ENCODE results near the gene VPS13C. TPM values are rescaled to one million over a fixed set of nuclear protein-coding genes. Genes with fewer than 3 reads are reported as not detected.

Gene VPS13C
- total RNA-seq, 2 donors from 2014 or later: 28.7 to 47.2 TPM

DNA sequence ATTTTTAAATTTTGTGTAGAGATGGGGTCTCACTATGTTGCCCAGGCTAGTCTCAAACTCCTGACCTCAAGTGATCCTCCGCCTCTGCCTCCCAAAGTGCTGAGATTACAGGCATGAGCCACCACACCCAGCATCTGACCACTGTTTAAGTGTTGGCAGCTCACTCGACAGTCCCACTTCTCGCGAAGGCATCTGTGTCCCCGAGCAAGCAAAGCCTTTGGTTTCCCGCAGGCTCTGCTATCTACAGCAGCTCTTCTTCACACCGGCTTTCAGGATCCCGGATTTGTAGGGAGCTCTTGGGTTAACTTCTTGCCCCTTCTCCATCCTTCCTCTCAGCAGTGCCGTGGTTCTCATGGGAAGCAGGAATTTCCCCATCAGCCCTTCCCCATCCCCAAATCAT, 240.9 kb downstream of the VPS13C start:
- H3K4me3 Mint-ChIP-seq: no peak overlapping the region

DNA sequence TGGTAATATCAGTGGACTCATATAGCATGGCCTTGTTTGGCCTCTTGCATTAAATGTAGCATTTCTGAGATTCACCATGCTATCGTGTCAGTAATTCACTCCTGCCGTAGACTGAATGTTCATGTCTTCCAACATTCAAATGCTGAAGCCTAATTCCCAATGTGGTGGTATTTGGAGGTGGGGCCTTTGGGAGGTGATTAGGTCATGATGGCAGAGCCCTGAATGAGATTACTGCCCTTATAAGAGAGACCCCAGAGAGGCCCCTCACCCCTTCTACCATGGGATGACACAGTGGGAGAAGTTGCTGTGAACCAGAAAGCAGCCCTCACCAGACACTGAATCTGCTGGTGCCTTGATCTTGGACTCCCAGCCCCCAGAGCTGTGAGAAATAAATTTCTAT, 241.4 kb downstream of the VPS13C start:
- no peak overlapping the region for H3K9ac ChIP-seq (ENCODE audit: extremely low read depth, low read length, poor library complexity, severe bottlenecking)
- 98 to 100% methylated on average over 2 of the region's 2 CpGs for WGBS, 2 experiments (ENCODE audit: insufficient coverage in 1 of 2, insufficient read length in 1 of 2)
- H3K27me3 ChIP-seq (ENCODE audit: control insufficient read depth, insufficient read depth, low read length, poor library complexity, severe bottlenecking): no peaks in the 10 kb centered on the region
- Mint-ChIP-seq H3K27me3 (ENCODE audit: insufficient read depth) (peaks cover 11% of the 10 kb centered on the region), H3K9me3 (no peaks in the 10 kb centered on the region), H3K27ac (no peak overlapping the region), H3K4me3 (no peak overlapping the region), H3K4me1 (peaks cover 4% of the 10 kb centered on the region), H3K36me3 (ENCODE audit: low read depth) (no peaks in the 10 kb centered on the region)
- TF ChIP-seq, protein P1, sequence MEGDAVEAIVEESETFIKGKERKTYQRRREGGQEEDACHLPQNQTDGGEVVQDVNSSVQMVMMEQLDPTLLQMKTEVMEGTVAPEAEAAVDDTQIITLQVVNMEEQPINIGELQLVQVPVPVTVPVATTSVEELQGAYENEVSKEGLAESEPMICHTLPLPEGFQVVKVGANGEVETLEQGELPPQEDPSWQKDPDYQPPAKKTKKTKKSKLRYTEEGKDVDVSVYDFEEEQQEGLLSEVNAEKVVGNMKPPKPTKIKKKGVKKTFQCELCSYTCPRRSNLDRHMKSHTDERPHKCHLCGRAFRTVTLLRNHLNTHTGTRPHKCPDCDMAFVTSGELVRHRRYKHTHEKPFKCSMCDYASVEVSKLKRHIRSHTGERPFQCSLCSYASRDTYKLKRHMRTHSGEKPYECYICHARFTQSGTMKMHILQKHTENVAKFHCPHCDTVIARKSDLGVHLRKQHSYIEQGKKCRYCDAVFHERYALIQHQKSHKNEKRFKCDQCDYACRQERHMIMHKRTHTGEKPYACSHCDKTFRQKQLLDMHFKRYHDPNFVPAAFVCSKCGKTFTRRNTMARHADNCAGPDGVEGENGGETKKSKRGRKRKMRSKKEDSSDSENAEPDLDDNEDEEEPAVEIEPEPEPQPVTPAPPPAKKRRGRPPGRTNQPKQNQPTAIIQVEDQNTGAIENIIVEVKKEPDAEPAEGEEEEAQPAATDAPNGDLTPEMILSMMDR (conservative IDR thresholded peaks at IDR 0.05): no peak
- no peaks in the 10 kb centered on the region for H3K36me3 ChIP-seq (ENCODE audit: control insufficient read depth, insufficient read depth, low read length)
- no peak overlapping the region for H3K4me3 ChIP-seq (ENCODE audit: low read length)
- no peaks in the 10 kb centered on the region for H3K9me3 ChIP-seq (ENCODE audit: control insufficient read depth, low read length)
- no peaks in the 10 kb centered on the region for H3K4me1 ChIP-seq (ENCODE audit: control insufficient read depth, insufficient read depth, low read length)
- no peak overlapping the region for H3K27ac ChIP-seq (ENCODE audit: low read depth, low read length)
- no peak for DNase-seq

More for the DNA sequence above, 240.9 kb downstream of the VPS13C start:
- Mint-ChIP-seq H3K4me1 (peaks cover 4% of the 10 kb centered on the region), H3K9me3 (no peaks in the 10 kb centered on the region), H3K27ac (no peak overlapping the region), H3K36me3 (ENCODE audit: low read depth) (no peaks in the 10 kb centered on the region), H3K27me3 (ENCODE audit: insufficient read depth) (peaks cover 11% of the 10 kb centered on the region)
- H3K9me3 ChIP-seq (ENCODE audit: control insufficient read depth, low read length): no peaks in the 10 kb centered on the region
- DNase-seq: no peak
- no peaks in the 10 kb centered on the region for H3K4me1 ChIP-seq (ENCODE audit: control insufficient read depth, insufficient read depth, low read length)
- 91% methylated on average over 8 to 9 of the region's 9 CpGs for WGBS, 2 experiments (ENCODE audit: insufficient coverage in 1 of 2, insufficient read length in 1 of 2)
- TF ChIP-seq, protein P1 (conservative IDR thresholded peaks at IDR 0.05): no peak
- no peak overlapping the region for H3K27ac ChIP-seq (ENCODE audit: low read depth, low read length)
- H3K36me3 ChIP-seq (ENCODE audit: control insufficient read depth, insufficient read depth, low read length): no peaks in the 10 kb centered on the region
- no peaks in the 10 kb centered on the region for H3K27me3 ChIP-seq (ENCODE audit: control insufficient read depth, insufficient read depth, low read length, poor library complexity, severe bottlenecking)
- no peak overlapping the region for H3K4me3 ChIP-seq (ENCODE audit: low read length)
- H3K9ac ChIP-seq (ENCODE audit: extremely low read depth, low read length, poor library complexity, severe bottlenecking): no peak overlapping the region

DNA sequence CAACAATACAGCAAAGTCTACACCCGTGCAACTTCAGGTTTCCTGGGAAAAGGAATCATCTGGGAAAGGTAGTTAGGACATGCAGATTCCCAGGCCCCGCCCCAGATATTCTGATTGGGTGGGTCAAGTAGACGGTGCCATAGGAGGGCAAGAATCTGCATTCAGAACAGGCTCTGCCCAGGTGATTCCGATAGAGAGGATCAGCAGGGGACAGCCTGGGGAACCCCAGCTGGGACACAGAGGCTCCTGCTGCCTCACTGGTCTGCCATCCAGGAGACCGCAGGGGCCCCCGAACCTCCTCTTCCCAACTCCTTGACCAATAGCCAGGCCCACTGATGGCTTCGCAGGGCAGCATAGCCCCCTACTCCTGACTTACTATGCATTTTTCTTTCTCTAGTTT, 243.4 kb downstream of the VPS13C start:
- no peaks in the 10 kb centered on the region for H3K36me3 Mint-ChIP-seq (ENCODE audit: low read depth)
- no peaks in the 10 kb centered on the region for H3K27me3 ChIP-seq (ENCODE audit: control insufficient read depth, insufficient read depth, low read length, poor library complexity, severe bottlenecking)
- H3K36me3 ChIP-seq (ENCODE audit: control insufficient read depth, insufficient read depth, low read length): no peaks in the 10 kb centered on the region
- H3K27ac Mint-ChIP-seq: no peak overlapping the region
- H3K4me1 Mint-ChIP-seq: peaks cover 4% of the 10 kb centered on the region
- H3K9me3 Mint-ChIP-seq: no peaks in the 10 kb centered on the region
- 82 to 92% methylated on average over 5 to 7 of the region's 7 CpGs for WGBS, 2 experiments (ENCODE audit: insufficient coverage in 1 of 2, insufficient read length in 1 of 2)
- no peak for DNase-seq
- H3K4me1 ChIP-seq (ENCODE audit: control insufficient read depth, insufficient read depth, low read length): no peaks in the 10 kb centered on the region
- TF ChIP-seq, protein P1 (conservative IDR thresholded peaks at IDR 0.05): no peak
- H3K9me3 ChIP-seq (ENCODE audit: control insufficient read depth, low read length): no peaks in the 10 kb centered on the region
- H3K4me3 Mint-ChIP-seq: no peak overlapping the region
- H3K4me3 ChIP-seq (ENCODE audit: low read length): no peak overlapping the region
- no peak overlapping the region for H3K9ac ChIP-seq (ENCODE audit: extremely low read depth, low read length, poor library complexity, severe bottlenecking)
- no peak overlapping the region for H3K27ac ChIP-seq (ENCODE audit: low read depth, low read length)
- peaks cover 11% of the 10 kb centered on the region for H3K27me3 Mint-ChIP-seq (ENCODE audit: insufficient read depth)
